Ishikawa (cell line): ENCODE measurements around the gene IBA57.

ENCODE experiments used
- CEBPB ChIP-seq: IDR thresholded peaks from 2 replicates; pipeline ENCODE4 v1.6.1; 2012
- CREB1 ChIP-seq: IDR thresholded peaks from 2 replicates; pipeline ENCODE4 v1.6.1; 2012; ENCODE audit warnings: low read depth
- EGR1 ChIP-seq: IDR thresholded peaks from 2 replicates; pipeline ENCODE4 v1.6.1; 2012
- EP300 ChIP-seq: IDR thresholded peaks from 2 replicates; pipeline ENCODE4 v1.6.1; 2012; ENCODE audit warnings: borderline replicate concordance
- FOXM1 ChIP-seq: IDR thresholded peaks from 2 replicates; pipeline ENCODE4 v1.6.1; 2012; ENCODE audit warnings: low read depth, borderline replicate concordance
- MAX ChIP-seq: IDR thresholded peaks from 2 replicates; pipeline ENCODE4 v1.6.1; 2012
- NFIC ChIP-seq: IDR thresholded peaks from 2 replicates; pipeline ENCODE4 v1.6.1; 2012
- TAF1 ChIP-seq: IDR thresholded peaks from 2 replicates; pipeline ENCODE4 v1.6.1; 2012; ENCODE audit warnings: low read depth, mild to moderate bottlenecking
- USF1 ChIP-seq: IDR thresholded peaks from 2 replicates; pipeline ENCODE4 v1.6.1; 2012
- YY1 ChIP-seq: IDR thresholded peaks from 2 replicates; pipeline ENCODE4 v1.6.1; 2012; ENCODE audit warnings: low read depth
- TF ChIP-seq, protein P1 (sequence below): IDR thresholded peaks from 2 replicates; pipeline ENCODE4 v1.6.1; 2012; ENCODE audit warnings: low read depth, mild to moderate bottlenecking

DNA sequence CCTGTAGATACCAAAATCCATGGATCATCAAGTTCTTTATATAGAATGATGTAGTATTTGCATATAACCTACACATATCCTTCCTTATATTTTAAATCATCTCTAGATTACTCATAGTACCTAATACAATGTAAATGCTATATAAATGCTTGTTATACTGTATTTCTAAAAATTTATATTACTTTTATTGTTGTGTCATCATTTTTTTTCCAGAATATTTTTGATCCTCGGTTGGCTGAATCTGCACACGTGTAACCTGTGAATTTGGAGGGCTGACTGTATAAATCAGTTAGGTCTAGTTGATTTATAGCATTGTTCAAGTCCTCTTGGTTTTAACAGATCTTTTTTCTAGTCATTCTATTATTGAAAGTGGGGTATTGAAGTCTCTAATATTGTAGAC is 65.6 kb downstream of the IBA57 start:
- TF ChIP-seq EP300 (no peak), CREB1 (no peak), TAF1 (no peak), FOXM1 (no peak), USF1 (no peak), YY1 (no peak), EGR1 (no peak), MAX (no peak), NFIC (no peak), CEBPB (no peak)
- TF ChIP-seq, protein P1, sequence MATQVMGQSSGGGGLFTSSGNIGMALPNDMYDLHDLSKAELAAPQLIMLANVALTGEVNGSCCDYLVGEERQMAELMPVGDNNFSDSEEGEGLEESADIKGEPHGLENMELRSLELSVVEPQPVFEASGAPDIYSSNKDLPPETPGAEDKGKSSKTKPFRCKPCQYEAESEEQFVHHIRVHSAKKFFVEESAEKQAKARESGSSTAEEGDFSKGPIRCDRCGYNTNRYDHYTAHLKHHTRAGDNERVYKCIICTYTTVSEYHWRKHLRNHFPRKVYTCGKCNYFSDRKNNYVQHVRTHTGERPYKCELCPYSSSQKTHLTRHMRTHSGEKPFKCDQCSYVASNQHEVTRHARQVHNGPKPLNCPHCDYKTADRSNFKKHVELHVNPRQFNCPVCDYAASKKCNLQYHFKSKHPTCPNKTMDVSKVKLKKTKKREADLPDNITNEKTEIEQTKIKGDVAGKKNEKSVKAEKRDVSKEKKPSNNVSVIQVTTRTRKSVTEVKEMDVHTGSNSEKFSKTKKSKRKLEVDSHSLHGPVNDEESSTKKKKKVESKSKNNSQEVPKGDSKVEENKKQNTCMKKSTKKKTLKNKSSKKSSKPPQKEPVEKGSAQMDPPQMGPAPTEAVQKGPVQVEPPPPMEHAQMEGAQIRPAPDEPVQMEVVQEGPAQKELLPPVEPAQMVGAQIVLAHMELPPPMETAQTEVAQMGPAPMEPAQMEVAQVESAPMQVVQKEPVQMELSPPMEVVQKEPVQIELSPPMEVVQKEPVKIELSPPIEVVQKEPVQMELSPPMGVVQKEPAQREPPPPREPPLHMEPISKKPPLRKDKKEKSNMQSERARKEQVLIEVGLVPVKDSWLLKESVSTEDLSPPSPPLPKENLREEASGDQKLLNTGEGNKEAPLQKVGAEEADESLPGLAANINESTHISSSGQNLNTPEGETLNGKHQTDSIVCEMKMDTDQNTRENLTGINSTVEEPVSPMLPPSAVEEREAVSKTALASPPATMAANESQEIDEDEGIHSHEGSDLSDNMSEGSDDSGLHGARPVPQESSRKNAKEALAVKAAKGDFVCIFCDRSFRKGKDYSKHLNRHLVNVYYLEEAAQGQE, result no peak
